ENCODE results near the gene FIS1.
"Not testable (repeated sequence)": the region's sequence is repeated elsewhere in the genome, so short reads cannot be mapped to it uniquely, and the experiment has no call there.

FIS1 gene

GRCh38 chr7:101205901-101206664 is 38.8 kb downstream of the FIS1 start:
- DNase-seq (ENCODE audit: low spot score), result no peak

- DNase-seq (ENCODE audit: low spot score), result not testable (repeated sequence)
Observed at GRCh38 chr7:101203740-101204738, 40.8 kb downstream of the FIS1 start.

DNA sequence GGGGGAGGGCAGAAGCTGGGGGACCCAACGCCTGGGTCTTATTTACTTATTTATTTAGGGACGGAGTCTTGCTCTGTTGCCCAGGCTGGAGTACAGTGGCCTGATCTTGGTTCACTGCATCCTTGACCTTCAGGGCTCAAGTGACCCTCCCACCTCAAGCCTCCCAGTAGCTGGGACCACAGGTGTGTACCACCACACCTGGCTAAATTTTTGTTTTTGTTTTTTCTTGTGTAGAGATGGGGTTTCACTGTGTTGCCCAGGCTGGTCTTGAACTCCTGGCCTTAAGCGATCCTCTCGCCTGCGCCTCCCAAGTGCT is 42.3 kb downstream of the FIS1 start:
- no peak for DNase-seq (ENCODE audit: low spot score)

DNA sequence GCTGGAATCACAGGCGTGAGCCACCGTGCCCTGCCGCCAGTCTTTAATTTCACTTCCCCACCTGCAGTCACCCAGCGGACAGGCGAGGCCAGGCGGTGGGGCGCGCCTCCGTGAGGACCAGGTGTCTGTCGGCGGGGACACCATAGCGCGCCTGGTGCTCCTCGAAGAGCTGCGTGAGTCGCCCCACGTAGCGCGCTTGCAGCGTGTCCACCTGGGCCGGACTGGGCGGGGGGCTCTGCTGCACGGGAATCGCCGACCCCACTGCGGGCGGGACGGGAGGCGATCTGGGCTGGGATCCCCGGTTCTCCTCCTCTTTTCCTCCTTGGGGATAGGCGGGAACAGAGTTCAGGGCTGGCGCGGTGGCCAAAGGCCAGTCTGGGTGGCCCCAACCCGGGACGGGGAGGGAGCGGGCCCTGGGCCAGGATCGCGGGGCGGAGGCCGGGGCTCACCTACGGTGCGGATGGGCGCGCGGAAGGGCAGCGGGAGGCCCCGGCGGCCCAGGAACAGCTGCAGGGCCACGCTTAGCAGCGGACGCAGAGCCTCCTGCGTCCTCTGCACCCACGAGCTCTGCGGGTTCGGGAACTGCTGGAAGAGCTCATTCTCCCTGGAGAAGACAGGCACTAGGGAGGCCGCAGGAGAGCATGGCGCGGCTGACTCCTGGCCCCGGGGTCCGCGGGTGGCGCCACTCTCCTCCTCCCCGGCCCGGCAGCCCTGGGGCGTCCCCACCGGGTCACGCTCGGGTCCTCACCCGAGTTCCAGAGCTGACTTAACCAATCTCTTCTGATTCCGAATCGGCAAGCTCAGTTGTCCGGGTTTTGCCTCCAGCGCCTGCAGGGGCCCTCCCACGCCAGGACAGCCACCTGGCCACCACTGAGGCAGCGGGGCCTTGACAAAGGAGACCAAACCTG is 42.9 kb downstream of the FIS1 start:
- no peak for DNase-seq (ENCODE audit: low spot score)

DNA sequence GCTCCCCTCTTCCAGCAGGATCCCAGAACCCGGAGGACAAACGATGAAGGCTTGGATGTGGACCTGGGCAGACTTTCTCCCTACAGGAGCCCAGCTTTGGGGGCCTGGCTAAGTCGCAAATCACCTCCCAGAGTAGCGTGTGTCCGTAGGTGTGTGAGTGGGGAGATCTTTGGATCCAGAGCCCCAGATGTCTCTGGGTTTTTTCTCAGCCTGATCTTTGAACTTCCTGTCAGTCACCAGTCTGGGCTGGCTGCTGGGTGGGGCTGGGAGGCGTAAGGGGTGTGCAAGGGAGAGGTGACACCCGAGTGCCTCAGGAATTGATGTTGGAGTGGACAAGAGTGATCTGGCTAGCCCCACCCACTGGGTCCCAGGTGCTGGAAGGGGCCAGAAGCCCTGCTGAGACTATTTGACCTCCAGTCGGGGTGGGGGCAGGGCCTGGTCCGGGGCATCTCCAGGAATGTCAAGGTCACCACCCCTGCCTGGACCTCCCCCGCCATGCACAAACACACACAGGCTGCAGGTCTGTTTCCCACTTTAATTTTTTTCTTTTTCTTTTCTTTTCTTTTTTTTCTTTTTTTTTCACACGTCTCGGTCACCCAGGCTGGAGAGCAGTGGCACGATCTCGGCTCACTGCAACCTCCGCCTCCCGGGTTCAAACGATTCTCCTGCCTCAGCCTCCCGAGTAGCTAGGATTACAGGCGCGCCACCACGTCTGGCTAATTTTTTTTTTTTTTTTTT is 43.9 kb downstream of the FIS1 start, which contains the start of gene MOGAT3:
MOGAT3 (minus strand) TSS at position 175 of the 738 bp plus-strand sequence. CDS start 182 bp downstream, outside the sequence.
- peak; percentile 98 for DNase-seq (ENCODE audit: low spot score)

- no peak for DNase-seq (ENCODE audit: low spot score)
Observed at GRCh38 chr7:101200504-101200861, 44.4 kb downstream of the FIS1 start.

GRCh38 chr7:101199522-101199921 is 45.4 kb downstream of the FIS1 start:
- not testable (repeated sequence) for DNase-seq (ENCODE audit: low spot score)

DNA sequence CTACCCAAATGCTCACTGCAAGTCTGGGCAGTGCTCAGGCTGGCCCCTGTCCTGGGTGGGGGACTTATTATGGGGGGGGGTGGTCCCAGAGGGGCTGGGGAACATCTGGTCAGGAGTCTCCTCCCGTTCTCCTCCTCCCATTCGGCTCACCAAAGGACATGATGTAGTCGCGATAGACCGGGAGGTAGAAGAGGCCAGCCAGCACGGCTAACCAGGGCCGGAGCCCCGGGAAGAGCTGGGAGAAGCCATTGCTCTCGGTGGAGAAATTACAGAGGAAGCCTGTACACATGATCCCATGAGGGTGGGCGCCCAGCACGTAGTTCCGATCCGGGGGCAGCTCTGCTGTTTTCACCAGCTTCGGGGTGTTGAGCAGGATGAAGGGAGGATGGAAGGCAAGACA is 46.4 kb downstream of the FIS1 start:
- DNase-seq (ENCODE audit: low spot score), result no peak

DNA sequence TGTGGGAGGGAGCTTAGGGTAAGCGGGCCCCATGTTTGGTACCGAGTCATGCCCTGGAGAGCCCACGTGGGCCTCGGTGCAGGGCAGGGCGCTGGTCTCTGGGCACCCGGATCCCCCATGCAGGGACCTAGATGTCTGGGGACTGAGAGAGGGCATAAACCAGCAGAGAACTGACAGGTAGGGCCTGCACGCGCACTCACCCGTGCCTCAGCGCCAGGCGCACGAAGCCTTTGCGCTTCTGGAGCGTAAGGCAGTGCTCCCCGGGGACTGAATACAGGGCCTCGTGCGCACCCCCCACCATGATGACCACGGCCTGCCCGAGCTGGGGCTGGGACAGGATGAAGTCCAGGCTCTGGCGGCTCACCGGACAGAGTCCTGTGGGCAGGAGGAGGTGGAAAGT is 46.9 kb downstream of the FIS1 start:
- DNase-seq (ENCODE audit: low spot score), result no peak

DNA sequence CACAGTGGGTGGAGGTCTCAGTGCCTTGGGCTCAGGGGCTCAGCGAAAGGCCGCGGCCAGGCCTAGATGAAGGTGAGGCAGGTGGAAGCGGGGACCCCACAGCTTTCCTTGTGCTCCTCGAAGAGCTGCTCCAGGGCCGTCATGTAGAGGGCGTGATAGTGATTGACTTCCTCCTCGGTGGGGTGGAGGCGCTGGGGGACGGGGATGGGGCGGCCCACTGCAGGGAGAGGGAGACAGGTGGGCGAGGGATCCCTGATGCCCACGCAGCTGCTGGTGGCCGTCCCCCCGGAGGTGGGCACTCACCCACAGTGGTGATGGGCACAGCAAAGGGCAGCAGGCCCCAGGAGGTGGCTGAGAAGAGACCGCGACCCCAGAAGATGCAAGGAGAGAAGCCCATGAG is 49.0 kb downstream of the FIS1 start:
- no peak for DNase-seq (ENCODE audit: low spot score)
